Activated CD4-positive, alpha-beta memory T cell treated with anti-CD3 and anti-CD28 coated beads for 36 hours (primary cell): ENCODE results near the gene LKAAEAR1. TPM values are rescaled to one million over a fixed set of nuclear protein-coding genes. Genes with fewer than 3 reads are reported as not detected.

Experiments used
- CTCF ChIA-PET: fragments of 350-600 bp; sonication (Branson Sonifier 250); formaldehyde crosslinking; loops from one replicate; lab custom pipeline; 2021; ENCODE audit warnings: antibody characterized with exemption, inconsistent platforms; lab: Charles Lee
- POLR2A ChIA-PET: fragments of 350-600 bp; sonication (Branson Sonifier 250); formaldehyde crosslinking; loops from one replicate; lab custom pipeline; 2021; ENCODE audit warnings: antibody characterized with exemption; lab: Charles Lee
- DNase-seq: peaks from one replicate; pipeline ENCODE4 v3.0.0-alpha.2; 2020
- H3K27ac Mint-ChIP-seq: one replicate; pipeline ENCODE4 v1.8.0; 2021; ENCODE audit warnings: mixed read lengths
- H3K27me3 Mint-ChIP-seq: one replicate; pipeline ENCODE4 v1.8.0; 2021; ENCODE audit warnings: mixed read lengths
- H3K36me3 Mint-ChIP-seq: one replicate; pipeline ENCODE4 v1.8.0; 2021; ENCODE audit warnings: mixed read lengths
- H3K4me1 Mint-ChIP-seq: one replicate; pipeline ENCODE4 v1.8.0; 2021; ENCODE audit warnings: low read depth, mixed read lengths
- H3K4me3 Mint-ChIP-seq: one replicate; pipeline ENCODE4 v1.8.0; 2021; ENCODE audit warnings: mild to moderate bottlenecking, mixed read lengths
- H3K9me3 Mint-ChIP-seq: one replicate; pipeline ENCODE4 v1.8.0; 2021; ENCODE audit warnings: mixed read lengths
- intact Hi-C: fragments of 100-400 bp; cut with micrococcal nuclease; formaldehyde crosslinking; loops from one replicate; pipeline ENCODE4 v1.15.1; 2023
- total RNA-seq, 2 experiments: library from RNA; stranded (reverse); gene quantifications; one replicate each; pipeline ENCODE4 v1.2.3, GENCODE V29; 2021

LKAAEAR1 gene
- total RNA-seq, 2 experiments from 2014 or later: not detected

DNA sequence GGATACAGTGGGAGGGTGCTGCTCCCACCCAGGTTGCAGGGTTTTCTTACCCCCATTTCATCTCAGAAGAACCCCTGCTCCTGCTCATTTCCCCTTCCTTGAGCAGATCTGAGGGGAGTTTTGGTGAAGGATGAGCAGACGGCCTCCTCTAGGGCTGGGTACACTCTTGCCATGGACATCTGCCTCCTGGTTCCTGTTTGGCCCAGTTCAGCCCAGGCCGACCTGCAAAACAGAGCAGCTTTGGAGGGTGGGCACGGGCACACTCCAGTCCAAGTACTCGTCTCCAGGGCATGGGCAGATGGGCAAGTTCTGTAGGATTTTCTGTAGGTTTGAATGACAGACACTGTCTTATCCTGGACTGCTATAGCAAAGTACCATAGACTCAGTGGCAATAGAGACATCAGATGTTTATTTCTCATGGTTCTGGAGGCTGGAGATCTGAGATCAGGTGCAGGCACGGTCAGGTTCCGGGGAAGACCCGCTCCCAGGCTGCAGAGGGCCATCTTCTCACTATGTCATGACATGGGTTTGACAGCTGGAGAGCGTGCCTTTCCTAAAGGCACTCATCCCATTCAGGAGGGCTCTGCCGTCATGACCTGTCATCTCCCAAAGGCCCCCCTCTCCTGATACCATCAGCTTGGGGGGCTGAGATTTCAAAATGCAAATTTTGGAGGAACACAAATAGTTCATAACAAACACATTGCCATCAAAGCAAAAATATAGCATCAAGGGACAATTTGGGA lies 16.9 kb upstream of the LKAAEAR1 start:
- intact Hi-C loops: no loop called here
- H3K27ac Mint-ChIP-seq: no peak overlapping the region
- ChIA-PET POLR2A (no interaction called here), CTCF (interaction anchor here (0.7 to 3.6 kb wide), 7 partner anchors 12 to 39 kb away, joined by 3 to 33 read pairs (median 4); partner anchors contain the start of genes LKAAEAR1 and TCEA2)
- H3K9me3 Mint-ChIP-seq: no peaks in the 10 kb centered on the region
- peak overlapping the region; percentile 10 for H3K4me3 Mint-ChIP-seq
- DNase-seq: no peak
- no peaks in the 10 kb centered on the region for H3K36me3 Mint-ChIP-seq
- peaks cover 20% of the 10 kb centered on the region for H3K27me3 Mint-ChIP-seq
- H3K4me1 Mint-ChIP-seq: peaks cover 7% of the 10 kb centered on the region

DNA sequence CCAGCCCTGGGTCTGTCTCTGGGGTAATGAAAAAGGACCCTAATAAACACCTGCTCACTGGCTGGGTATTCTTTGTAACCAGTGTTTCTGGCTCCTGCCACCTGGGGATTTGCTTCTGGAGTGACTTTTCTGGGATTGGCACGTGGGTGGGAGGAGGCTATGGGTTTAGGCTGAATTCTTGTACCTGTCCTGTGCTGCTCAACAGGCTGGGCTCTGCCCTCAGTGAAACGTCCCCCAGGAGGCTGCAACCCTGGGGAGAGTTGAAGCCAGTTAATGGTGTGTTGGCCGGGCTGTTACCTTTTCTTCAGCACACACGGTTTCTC lies 16.3 kb upstream of the LKAAEAR1 start:
- H3K36me3 Mint-ChIP-seq: no peaks in the 10 kb centered on the region
- ChIA-PET CTCF (interaction anchor here (3.6 kb wide), 1 partner anchor 20 kb away, joined by 33 read pairs; no protein-coding TSS in a partner anchor), POLR2A (no interaction called here)
- no peak for DNase-seq
- intact Hi-C loops: no loop called here
- H3K4me3 Mint-ChIP-seq: no peak overlapping the region
- peaks cover 7% of the 10 kb centered on the region for H3K4me1 Mint-ChIP-seq
- no peaks in the 10 kb centered on the region for H3K9me3 Mint-ChIP-seq
- peaks cover 20% of the 10 kb centered on the region for H3K27me3 Mint-ChIP-seq
- no peak overlapping the region for H3K27ac Mint-ChIP-seq

DNA sequence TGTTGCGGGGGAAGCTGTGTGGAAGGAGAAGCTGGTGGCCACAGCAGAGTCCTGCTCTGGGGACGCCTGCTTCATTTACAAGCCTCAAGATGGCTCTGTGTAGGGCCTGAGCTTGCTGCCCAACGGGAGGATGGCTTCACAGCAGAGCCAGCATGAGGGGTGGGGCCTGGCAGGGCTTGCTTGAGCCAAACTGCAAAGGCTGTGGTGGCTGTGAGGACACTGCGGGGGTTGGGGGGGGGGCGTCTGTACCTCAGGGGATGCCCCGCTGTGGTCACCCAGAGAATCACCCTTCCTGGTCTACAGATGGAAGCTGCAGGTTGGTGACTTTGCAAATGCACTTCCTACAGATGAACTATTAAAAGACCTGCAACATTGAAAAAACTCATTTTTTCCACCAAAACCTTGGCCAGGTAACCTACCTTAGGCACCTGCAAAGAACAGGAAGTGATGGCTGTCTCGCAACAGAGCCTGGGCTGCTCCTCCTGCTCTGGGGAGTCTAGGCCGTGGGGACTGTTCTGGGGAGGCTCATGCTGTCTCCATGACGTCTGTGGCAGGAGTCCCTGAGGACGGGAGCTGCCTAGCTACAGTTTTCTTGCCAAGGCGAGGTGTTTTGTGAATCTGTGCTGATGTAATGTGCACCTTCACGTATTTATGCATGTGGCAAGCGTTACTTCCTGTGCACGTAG lies 15.8 kb upstream of the LKAAEAR1 start:
- CTCF ChIA-PET: interaction anchor here (1.6 to 3.6 kb wide), 2 partner anchors 16 to 21 kb away, joined by 5 to 33 read pairs; no protein-coding TSS in a partner anchor
- Mint-ChIP-seq H3K36me3 (no peaks in the 10 kb centered on the region), H3K27me3 (peaks cover 20% of the 10 kb centered on the region), H3K9me3 (no peaks in the 10 kb centered on the region), H3K27ac (no peak overlapping the region), H3K4me3 (no peak overlapping the region), H3K4me1 (peaks cover 7% of the 10 kb centered on the region)
- POLR2A ChIA-PET: no interaction called here
- intact Hi-C loops: no loop called here
- DNase-seq: no peak

DNA sequence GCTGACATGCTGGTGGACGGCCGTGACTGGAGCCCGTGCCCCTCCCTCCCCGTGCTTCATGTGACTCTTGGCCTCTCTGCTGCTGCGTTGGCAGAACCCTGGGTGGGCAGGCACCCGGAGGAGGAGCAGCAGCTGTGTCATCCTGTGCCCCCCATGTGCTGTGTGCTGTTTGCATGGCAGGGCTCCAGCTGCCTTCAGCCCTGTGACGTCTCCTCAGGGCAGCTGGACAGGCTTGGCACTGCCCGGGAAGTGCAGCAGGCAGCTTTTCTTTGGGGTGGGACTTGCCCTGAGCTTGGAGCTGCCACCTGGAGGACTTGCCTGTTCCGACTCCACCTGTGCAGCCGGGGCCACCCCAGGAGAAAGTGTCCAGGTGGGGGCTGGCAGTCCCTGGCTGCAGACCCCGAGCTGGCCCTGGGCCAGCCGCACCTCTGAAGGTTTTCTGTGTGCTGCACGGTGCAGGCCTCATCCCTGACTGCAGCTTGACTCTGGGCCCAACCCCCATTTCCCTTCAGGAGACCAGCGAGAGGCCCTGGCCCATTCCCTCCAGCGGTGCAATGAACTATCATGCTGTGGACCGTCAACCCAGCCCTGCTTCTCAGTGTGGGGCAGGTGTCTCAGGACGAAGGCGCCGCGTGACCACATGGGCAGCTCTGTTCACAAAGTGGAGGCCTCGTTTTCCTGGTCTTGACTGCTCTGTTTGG lies 15.0 kb upstream of the LKAAEAR1 start:
- Mint-ChIP-seq H3K27me3 (peaks cover 20% of the 10 kb centered on the region), H3K4me3 (no peak overlapping the region), H3K36me3 (no peaks in the 10 kb centered on the region), H3K9me3 (no peaks in the 10 kb centered on the region), H3K27ac (no peak overlapping the region), H3K4me1 (peaks cover 7% of the 10 kb centered on the region)
- intact Hi-C loops: no loop called here
- ChIA-PET CTCF (interaction anchor here (1.6 to 3.6 kb wide), 2 partner anchors 16 to 22 kb away, joined by 5 to 33 read pairs; no protein-coding TSS in a partner anchor), POLR2A (no interaction called here)
- no peak for DNase-seq

DNA sequence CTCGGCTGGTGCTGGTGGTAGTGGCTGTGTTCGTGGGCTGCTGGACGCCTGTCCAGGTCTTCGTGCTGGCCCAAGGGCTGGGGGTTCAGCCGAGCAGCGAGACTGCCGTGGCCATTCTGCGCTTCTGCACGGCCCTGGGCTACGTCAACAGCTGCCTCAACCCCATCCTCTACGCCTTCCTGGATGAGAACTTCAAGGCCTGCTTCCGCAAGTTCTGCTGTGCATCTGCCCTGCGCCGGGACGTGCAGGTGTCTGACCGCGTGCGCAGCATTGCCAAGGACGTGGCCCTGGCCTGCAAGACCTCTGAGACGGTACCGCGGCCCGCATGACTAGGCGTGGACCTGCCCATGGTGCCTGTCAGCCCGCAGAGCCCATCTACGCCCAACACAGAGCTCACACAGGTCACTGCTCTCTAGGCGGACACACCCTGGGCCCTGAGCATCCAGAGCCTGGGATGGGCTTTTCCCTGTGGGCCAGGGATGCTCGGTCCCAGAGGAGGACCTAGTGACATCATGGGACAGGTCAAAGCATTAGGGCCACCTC lies 14.3 kb upstream of the LKAAEAR1 start:
- ChIA-PET POLR2A (no interaction called here), CTCF (interaction anchor here (1.6 kb wide), 1 partner anchor 15 kb away, joined by 5 read pairs; no protein-coding TSS in a partner anchor)
- Mint-ChIP-seq H3K36me3 (no peaks in the 10 kb centered on the region), H3K27me3 (peaks cover 15% of the 10 kb centered on the region), H3K27ac (no peak overlapping the region), H3K4me1 (peaks cover 7% of the 10 kb centered on the region), H3K9me3 (no peaks in the 10 kb centered on the region), H3K4me3 (no peak overlapping the region)
- intact Hi-C loops: no loop called here
- no peak for DNase-seq

DNA sequence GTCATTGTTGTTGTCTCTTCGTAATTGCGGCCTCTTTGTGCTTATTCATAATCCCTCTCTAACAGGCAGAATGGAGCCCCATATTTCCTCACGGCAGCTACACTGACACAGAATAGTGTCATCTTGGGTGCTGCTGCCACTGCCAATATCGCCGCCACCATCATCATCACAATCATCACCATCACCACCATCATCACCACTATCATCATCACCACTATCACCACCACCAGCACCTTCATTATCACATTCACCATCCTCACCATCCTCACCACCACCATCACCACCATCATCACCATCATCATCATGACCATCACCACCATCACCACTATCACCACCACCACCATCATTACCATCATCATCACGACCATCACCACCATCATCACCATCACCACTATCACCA lies 12.3 kb upstream of the LKAAEAR1 start:
- intact Hi-C loops: no loop called here
- CTCF ChIA-PET: interaction anchor here (1.6 kb wide), 1 partner anchor 13 kb away, joined by 5 read pairs; the partner anchor contains the start of gene LKAAEAR1

DNA sequence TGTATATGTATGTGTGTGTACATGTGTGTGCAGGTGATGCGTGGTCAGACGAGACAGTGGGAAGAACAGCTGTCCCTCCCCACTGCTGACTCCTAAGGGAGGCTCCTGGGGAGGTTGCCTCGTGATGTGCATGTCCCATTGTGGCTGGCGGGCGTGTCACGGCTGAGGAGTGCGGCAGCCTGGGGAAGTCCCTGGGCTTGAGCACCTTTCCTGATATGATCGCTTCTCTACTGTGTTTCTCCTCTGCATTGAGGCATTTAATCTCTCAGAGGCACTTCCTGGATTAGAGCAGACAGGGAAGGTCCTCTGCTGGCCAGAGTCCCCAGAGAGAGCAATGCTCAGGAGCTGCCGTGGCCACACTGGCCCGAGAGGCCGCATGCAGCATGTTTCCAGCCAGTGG lies 11.7 kb upstream of the LKAAEAR1 start:
- ChIA-PET CTCF (interaction anchor here (1.3 to 1.6 kb wide), 2 partner anchors 13 to 24 kb away, joined by 4 to 5 read pairs; partner anchors contain the start of gene LKAAEAR1), POLR2A (no interaction called here)
- Mint-ChIP-seq H3K36me3 (no peaks in the 10 kb centered on the region), H3K27ac (no peak overlapping the region), H3K4me1 (peaks cover 3% of the 10 kb centered on the region), H3K27me3 (peaks cover 1% of the 10 kb centered on the region), H3K4me3 (no peak overlapping the region), H3K9me3 (no peaks in the 10 kb centered on the region)
- intact Hi-C loops: no loop called here
- DNase-seq: peak; percentile 42

More for the DNA sequence above, 12.3 kb upstream of the LKAAEAR1 start:
- Mint-ChIP-seq H3K4me1 (peaks cover 7% of the 10 kb centered on the region), H3K27ac (no peak overlapping the region), H3K27me3 (peaks cover 7% of the 10 kb centered on the region), H3K9me3 (no peaks in the 10 kb centered on the region), H3K36me3 (no peaks in the 10 kb centered on the region), H3K4me3 (no peak overlapping the region)
- POLR2A ChIA-PET: no interaction called here
- no peak for DNase-seq

DNA sequence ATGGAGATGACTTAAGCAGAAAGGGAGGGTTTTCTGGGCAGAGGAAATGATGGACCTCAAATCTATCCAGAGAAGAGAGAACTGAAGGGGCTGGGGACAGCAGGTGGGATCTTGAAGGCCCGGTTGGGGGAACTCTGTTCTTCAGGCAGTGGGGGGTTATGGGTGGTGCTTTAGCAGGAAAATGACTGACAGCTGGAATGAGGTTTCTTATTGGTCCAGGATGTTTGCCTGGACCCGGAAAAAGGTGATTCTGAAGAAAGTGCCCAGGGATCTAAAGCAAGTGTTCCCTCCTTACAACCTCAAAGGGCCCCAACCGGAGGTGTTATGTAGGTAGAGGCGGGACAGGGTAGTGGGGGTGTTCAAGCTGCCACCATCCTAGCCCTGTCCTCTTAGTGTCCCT lies 11.3 kb upstream of the LKAAEAR1 start:
- POLR2A ChIA-PET: no interaction called here
- H3K4me3 Mint-ChIP-seq: no peak overlapping the region
- no peaks in the 10 kb centered on the region for H3K27me3 Mint-ChIP-seq
- no peak overlapping the region for H3K27ac Mint-ChIP-seq
- H3K4me1 Mint-ChIP-seq: peaks cover under 1% of the 10 kb centered on the region
- H3K36me3 Mint-ChIP-seq: no peaks in the 10 kb centered on the region
- CTCF ChIA-PET: interaction anchor here (1.3 to 1.6 kb wide), 2 partner anchors 12 to 25 kb away, joined by 4 to 5 read pairs; partner anchors contain the start of gene LKAAEAR1
- no peak for DNase-seq
- intact Hi-C loops: no loop called here
- no peaks in the 10 kb centered on the region for H3K9me3 Mint-ChIP-seq

DNA sequence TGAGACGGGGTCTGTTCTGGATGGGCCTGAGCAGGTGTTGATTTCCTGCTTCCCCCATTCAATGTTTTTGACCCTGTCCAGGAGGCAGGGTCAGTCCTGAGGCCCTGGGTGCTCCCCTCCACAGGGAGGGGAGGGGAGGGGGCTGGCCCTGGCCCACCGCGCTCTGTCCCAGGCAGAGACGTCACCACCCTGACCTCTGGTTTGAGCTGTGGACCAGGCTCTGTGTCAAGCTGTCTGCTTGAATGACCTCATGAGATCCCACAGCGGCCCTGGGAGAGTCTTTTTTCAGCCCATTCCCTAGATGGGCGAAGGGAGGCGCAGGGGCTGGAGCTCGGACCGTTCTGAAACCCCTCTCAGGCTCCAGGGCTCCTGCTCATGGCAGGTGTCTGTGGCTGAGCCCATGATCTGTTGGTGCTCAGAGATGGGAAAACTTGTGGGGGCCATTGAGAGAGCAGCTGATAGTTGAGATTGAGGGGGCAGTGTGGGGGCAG lies 8.9 kb upstream of the LKAAEAR1 start:
- Mint-ChIP-seq H3K9me3 (peaks cover 3% of the 10 kb centered on the region), H3K4me3 (no peak overlapping the region), H3K4me1 (no peaks in the 10 kb centered on the region), H3K36me3 (no peaks in the 10 kb centered on the region), H3K27me3 (no peaks in the 10 kb centered on the region), H3K27ac (no peak overlapping the region)
- intact Hi-C loops: no loop called here
- POLR2A ChIA-PET: no interaction called here
- DNase-seq: no peak
- CTCF ChIA-PET: no interaction called here

DNA sequence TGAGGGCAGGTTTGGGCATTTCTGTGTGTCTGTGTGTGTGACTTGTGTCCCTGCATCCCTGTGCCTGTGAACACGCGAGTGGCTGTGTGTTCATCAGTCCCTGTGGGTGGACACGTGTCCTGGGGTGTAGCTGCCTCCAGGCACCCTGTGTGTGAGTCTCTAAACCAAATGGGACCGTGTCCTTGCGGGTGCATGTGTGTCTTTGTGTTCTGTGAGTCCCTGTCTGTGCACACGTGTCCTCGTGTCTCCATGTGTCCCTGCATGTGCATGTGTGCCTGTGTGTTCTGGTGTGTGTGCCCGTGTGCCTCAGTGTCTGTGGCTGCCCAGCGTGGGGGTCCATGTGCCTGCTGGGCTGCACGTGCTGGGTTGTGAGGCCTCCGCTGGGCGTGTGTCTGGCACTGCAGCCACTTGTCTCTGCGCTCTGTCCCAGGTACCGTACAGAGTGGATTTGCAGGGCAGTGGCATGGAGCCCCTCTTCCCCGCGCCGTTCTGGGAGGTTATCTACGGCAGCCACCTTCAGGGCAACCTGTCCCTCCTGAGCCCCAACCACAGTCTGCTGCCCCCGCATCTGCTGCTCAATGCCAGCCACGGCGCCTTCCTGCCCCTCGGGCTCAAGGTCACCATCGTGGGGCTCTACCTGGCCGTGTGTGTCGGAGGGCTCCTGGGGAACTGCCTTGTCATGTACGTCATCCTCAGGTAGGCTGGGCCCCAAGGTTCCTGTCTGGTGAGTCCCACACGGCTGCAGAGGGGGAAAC lies 8.2 kb upstream of the LKAAEAR1 start:
- ChIA-PET CTCF (interaction anchor here (1.0 to 1.1 kb wide), 2 partner anchors 10 to 451 kb away, joined by 3 read pairs; no protein-coding TSS in a partner anchor), POLR2A (no interaction called here)
- Mint-ChIP-seq H3K4me3 (no peak overlapping the region), H3K9me3 (peaks cover 9% of the 10 kb centered on the region), H3K27me3 (no peaks in the 10 kb centered on the region), H3K4me1 (no peaks in the 10 kb centered on the region), H3K36me3 (no peaks in the 10 kb centered on the region), H3K27ac (no peak overlapping the region)
- DNase-seq: no peak
- intact Hi-C loops: no loop called here

DNA sequence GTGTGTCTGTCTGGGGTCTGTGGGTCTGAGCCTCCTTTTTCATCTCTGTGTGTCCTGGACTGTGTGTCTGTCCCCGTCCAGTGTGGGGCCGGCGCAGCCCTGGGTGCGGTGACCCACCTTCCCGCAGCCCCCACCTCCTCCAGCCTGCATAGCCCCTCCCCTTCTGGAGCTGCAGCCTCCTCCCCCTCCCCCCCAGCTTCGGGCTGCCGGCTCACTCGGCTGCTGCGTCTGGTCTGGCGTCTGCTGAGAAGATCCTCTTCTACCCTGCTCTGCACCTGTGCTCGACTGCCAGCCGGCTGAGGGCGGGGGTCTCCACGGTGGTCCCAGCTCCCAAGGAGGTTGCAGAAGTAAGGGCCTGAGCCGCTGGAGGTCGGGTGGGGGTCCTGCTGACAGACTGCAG lies 7.6 kb upstream of the LKAAEAR1 start:
- no peaks in the 10 kb centered on the region for H3K36me3 Mint-ChIP-seq
- no peaks in the 10 kb centered on the region for H3K4me1 Mint-ChIP-seq
- H3K4me3 Mint-ChIP-seq: no peak overlapping the region
- intact Hi-C loops: no loop called here
- H3K27ac Mint-ChIP-seq: no peak overlapping the region
- peaks cover 9% of the 10 kb centered on the region for H3K9me3 Mint-ChIP-seq
- no peak for DNase-seq
- CTCF ChIA-PET: interaction anchor here (1.0 to 1.1 kb wide), 2 partner anchors 11 to 450 kb away, joined by 3 read pairs; no protein-coding TSS in a partner anchor
- POLR2A ChIA-PET: no interaction called here
- H3K27me3 Mint-ChIP-seq: no peaks in the 10 kb centered on the region
